OCI-M2 (cell line): ENCODE measurements around the gene SHISAL1.

Source experiments
- DNase-seq: peaks from one replicate; lab custom pipeline; 2025; ENCODE audit not compliant: unreplicated experiment; lab: John Stamatoyannopoulos, UW

Gene SHISAL1

DNA sequence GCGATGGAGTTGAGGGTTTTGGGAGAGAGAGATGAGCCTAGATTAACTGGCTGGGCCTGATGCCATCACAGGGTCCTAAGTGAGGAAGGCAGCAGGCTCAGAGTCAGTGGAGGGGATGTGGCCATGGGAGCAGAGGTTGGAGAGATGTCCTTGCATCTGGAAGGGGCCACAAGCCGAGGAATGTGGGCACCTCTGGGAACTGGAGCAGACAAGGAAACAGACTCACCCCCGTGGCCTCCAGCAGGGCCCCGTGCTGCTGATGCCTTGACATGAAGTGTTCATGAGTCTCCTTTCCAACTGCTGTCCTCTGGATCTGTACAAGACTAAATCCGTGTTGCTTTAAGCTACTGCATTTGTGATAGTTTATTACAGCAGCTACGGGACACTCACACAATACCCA lies 49.2 kb downstream of the SHISAL1 start:
- DNase-seq: no peak

DNA sequence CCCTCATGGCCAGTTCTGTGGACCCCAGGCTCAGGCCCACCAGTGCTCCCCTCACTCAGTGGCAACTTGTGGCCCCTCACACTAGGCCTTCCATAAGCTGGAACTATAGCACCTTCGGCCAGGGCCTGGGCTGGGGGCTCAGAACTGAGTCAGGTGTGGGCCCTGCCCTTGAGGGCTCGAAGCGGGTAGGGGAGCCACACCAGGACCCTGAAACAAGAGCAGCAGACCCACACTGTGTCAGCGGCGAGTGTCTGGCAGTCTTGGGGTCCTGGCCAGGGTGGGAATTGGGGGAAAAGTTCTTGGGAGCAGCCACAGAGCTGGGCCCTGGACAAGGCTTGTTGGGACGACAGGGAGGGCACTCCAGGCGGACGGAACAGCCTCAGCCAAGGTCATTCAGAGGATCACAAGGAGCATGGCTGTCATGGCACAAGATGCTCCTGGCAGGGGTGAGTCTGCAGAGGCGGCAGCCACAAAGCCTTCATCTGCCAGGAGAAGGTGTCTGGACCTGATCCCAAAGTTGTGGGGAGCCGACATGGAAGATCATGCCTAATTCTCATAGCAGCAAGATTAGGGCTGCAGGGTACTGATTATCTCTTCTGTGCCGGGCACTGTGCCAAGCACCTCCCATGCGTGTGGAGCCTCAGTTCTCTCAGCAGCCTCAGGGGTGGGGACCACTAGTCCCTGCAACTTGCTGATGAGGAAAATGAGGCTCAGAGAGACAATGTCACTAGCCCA lies 50.7 kb downstream of the SHISAL1 start:
- DNase-seq: no peak

DNA sequence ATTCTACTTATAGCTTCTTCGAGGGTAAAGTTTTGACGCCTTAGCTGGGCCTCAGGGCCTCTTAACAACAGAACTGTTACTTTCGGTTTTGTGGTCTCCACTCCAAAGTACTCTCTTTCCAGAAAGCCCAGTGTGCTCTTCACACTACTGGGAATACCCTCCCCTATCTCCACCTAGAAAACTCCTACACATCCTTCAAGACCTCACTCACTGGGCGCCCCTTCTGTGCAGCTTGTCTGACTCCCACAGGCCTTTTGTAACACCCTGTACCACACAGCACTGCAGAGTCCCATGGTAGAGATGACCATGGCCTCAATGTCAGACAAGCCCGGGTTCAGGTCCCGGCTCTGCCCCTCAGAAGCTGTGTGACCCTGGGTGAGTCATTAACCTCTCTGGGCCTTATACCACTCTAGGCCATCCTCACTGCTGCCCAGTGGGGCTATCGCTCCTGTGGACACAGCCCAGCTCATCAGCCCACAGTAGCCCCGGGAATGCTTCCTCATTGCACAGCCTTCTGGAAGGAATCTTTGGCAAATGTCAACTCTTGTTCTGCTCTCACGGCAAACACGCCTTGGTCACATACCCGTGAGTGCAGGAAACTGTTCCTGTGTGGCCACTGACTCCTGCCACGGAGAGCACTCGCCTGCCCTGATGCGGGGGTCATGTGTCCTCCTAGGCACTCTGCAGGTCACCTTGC lies 51.4 kb downstream of the SHISAL1 start:
- DNase-seq: no peak

DNA sequence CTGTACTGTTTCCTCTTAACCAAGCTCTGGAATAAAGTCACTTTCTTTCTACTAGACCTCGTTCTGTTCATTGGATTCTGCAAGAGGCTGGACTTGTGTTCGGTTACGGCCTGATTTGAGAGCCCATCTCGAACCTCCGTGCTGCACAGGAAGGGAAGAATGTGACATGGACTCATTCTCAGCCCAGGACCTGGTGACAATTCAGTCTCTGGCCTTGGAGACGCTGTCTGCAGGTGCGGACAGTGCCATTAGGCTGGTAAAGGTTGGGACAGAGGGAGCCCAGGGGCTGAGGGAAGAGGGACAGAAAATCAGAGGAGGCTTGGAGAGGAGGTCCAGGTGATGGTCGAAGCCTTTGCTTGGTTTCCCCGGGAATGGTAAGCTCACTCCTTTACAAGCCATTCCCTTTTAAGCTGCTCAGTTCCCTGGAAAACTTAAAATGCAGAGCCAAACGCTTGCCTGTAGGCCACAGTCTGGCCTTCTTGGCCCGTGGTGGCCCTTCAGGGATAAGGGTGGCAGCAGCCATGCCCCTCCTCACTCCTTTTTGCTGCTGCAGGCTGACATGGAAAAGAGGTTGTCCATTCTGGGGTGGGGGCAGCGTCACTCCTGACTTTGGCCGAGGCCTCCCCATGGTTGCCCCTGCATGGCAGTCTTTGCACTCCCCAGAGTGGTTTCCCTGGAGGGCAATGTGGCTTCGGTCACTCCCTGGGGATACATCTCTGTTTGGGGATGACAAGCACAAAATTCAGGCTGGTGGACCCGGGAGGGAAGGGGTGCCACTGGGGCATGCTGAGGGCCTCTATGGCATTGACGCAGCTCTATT lies 52.3 kb downstream of the SHISAL1 start:
- DNase-seq: no peak

DNA sequence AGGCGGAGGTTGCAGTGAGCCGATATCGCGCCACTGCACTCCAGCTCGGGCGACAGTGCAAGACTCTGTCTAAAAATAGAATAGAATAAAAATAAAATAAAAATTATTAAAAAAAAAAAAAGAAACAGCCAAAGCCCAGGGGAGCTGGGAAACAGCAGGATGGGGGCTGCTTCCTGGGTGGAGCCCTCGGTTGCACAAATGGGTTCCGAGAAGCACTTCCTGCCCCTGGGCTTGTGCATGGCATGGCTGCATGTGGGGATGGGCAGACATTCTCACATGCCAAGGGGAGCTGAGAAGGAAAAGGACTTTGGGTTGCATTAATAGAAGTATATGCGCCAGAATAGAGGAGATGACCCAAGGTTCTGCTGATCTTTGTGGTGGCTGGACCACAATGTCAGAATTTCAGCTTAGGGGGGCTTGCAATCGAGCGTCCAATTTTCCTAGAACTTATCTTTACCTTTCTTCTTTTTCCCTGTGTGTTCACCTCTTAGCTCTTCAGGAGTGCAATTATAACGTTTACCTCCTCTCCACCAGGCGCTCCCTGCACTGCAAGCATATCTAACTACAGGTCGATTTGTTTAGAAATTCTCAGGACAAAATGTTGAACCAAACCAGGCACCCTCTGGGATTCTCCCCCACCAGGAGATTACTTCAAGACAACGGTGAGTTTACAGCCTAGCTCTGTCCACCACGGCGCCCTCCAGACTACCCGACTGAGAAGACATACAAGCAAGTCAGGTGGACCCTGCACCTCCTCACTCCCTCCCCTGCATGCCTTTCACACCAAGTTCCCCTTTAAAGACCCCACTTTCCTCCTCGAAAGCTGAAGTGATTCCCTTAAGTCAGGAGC lies 53.2 kb downstream of the SHISAL1 start:
- DNase-seq: no peak

DNA sequence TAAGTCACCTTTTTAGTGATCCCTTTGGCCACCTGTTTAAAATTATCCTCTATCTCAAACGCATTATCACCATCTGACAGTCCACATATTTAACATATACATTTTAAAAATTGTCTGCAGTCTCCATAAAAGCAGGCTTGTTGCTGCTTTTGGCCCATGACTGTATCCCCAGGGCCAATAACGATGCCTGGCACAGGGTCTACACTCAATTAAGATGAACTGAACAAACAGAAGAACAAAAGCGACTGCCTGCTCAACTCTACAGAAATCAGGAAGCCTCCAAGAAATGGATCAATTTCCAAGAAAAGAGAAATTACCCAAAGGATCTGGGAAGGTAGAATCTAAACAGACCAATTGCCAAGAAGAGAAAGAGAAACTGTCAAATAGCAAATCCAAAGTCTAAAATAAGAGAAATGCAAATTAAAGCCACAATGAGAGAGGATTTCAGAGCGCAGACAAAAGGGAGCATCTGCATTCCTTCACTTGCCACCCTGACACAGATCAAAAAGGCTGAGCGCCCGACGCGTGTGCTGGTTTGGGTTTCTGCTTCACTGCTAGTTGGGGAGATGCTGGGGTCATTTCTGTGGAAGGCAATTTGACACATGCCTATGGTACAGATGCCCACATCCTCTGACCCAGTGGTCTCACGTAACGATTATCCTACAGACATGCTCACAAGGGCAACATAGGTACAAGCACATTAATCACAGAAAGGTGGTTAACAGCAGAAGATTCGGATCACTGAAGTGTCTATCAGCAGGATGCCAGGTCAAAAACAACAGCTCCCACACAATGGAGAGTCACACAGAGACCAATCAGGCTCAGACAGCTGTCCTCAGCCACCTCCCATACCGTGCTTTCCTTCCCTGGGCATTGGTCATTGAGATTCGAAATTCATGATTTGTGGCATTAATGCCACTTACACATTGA lies 55.9 kb downstream of the SHISAL1 start:
- DNase-seq: no peak

DNA sequence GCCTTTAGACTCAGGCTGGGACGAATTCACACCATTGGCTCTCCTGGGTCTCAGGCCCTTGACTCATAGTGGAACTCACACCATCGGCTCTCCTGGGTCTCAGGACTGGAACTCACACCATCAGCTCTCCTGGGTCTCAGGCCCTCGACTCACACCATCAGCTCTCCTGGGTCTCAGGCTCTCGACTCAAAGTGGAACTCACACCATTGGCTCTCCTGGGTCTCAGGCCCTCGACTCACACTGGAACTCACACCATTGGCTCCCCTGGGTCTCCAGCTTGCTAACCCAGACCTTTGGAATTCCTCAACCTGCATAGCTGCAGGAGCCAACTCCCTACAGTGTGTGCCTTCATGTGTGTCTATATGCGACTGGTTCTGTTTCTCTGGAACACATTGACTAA lies 56.7 kb downstream of the SHISAL1 start:
- no peak for DNase-seq

DNA sequence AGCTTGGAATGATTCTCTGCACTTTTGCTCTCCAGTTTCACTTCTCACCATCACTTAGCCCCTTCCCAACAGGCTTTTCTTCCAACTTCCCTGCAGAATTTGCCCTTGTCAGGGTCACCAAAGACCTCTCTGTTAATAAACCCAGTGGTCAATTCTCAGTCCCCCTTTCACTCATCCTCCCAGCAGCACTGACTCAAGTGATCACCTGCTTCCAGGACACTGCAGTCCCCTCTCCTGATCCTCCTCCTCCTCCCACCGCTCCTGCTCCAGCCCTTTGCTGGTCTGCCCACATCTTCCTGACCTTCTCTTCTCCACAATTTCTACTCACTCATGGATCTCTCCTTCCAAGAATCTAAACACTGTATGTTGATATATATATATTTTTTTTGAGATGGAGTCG lies 57.9 kb downstream of the SHISAL1 start:
- no peak for DNase-seq

DNA sequence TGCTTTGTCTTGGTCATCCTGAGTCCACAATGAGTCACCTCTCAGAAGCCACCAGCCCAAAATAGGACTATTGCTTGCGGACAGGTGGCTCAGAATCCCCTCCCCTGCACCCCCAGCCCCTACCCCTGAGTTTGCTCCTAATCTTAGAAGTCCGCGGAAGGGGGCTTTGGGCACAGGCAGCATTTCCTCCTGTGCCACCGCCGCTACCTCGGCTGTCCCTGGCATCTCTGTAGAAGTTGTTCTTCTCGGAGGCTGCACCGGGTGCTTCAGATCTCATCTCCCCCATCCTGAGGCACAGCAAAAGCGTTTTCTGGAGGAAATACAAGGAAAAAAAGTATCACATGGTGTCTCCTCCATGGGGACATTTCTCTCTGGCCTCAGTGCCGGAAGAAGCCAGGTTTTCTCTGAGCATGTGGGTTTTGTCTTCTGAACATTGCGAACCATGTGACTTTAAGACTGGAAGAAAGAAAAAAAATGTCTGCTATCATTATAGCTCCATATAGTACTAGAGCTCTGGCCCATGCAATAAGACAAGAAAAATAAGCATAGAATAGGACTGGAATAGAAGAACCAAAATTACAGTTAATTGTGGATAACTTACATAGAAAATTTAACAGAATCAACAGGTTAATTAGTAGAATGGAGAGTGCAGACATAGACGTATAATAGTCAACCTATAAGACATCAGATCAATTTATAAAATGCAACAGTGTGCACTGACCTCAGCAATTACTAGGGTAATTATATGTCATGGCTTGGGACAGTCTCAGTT lies 63.2 kb downstream of the SHISAL1 start:
- no peak for DNase-seq

DNA sequence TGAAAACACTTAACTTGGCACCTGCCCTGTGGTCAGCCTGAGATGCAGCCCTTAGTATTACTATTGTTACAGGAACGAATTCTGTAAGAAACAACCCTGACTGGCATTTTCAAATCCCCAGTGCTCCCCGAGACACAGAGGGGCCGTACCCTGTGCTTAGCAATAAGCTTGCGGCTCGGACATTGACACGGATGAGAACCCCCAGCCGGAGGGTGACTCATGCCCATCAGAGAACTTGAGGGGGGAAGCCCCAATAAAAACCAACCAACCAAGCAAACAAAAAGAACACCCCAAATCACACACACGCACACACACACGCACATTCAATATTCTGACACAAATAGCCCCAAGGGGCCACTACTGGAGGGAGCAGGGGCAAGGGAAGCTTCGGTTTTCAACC lies 63.8 kb downstream of the SHISAL1 start:
- no peak for DNase-seq

DNA sequence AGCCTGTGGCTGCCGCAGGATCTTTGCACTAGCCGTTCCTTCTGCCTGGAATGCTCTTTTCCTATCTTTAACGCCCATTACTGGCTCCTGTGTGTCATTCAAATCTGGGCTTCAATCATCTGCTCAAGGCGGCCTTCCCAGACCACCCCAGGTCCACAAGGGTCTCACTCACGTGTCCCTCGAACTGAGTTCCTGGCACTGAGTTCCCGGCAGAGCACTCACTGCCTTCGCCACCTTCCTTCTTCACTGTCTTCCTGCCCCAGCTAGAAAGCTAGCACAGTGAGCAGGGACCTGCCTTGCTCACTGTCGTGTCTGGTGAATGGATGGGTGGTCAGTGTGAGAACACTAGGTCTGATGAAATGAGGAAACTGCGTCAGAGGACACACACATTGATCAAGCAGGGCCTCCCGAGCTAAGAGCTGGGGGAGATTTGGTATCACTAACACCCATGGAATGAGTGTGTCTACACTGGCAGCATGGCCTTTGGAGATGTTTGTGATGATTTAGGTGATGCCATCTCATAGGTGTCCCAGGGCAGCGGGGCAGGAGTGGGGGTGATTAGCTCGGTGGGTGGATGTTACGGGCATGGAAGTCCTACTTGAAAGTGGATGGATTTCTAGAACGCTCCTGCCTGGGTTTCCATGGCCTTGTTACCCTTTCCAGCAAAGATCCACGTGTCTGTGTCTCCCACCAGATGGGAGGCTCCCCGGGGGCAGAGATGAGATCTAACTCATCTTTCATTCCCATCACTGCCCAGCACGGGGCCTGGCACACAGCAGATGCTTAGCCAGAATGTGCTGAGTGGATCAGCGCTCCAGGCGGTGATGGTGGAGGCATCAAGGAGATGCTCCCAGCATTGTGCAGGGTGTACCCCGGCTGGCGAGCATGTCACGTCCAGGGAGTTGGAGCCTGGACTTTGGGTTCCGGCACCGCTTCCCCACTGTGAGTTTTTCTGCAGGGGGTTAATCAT lies 64.5 kb downstream of the SHISAL1 start:
- DNase-seq: no peak

DNA sequence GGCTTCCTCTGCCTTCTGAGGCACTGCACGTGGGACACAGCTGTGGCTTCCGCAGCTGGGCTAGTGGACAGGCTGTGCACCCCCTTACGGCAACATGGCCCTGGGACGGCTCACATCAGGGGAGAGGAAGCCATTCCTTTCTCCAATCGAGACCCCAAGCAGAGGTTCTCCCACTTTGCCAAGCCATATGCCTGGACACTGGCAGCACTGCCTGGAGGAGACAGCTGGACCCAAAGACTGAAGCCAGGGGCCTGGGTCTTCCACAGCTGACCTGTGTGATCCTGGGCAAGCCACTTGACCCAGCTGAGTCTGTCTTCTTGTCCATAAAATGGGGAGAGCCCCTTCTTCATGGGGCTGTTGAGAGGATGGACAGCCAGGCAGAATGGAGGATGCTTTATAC lies 65.4 kb downstream of the SHISAL1 start:
- no peak for DNase-seq

DNA sequence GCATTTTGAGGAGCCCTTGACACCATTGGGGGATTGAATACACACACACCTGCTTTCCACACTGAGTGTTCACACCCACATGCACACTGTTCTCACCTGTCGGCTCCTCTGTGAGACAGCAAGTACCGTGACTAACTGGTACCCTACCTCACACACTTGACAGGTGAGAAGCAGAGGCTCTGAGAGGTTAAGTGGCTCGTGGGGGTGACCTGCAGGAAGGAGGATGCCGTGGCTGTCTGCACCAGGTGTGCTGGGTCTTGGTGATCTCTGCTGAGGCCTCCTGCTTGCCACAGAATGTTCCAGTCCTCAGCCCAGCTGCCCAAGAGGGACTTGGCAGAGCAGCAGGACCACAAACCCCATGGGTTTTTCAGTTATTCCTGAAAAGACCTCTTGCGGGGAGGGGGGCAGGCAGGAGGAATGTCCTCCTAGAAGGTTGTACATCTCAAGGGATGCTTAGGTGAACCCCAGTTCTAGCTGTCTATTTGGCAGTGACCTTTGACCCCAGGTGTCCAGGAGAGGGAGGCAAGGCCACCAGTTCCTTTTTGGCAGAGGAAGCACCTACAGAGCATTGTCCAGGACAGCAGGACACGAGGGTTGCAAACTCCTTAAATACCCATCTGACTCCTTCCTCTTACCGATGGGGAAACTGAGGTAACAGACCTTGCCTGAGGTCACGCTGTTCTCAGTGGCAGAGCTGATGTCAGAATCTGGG lies 66.0 kb downstream of the SHISAL1 start:
- DNase-seq: no peak

DNA sequence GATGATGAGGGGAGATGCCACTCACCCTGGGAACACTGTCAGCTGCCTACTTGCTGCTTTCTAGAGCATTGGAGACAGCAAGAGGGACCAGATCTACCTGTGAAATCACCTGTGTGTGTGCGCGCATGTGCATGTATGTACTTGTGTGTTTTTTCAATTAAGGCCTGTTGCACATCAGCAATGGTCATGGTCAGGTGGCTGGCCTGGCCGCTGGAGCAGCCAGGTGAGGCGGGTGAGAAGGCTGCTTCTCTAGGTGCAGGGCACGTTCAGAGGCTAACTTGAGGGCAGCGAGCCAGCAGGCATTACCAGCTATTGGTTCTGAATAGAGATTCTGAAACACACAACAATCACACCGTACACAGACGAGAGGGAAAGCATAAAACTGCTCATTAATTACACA lies 66.9 kb downstream of the SHISAL1 start:
- DNase-seq: no peak

DNA sequence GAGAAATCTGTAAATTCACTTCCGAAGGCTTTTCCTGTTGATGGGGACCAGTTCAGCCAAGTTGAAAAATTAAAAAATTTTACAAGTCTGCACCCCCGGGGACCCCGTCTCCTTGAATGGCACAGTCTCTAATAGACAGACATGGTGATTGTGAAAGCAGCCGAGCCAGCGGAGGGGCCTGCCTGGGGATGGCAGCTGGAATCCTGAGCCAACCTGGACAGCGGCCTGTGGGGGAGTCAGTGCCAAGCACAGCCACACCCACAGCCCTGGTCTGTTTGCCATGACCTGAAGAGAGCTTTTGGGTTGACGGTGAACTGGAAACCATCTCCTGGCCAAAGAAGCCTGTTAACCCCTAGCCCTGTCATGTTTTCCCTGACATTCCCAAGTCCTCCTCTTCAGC lies 67.3 kb downstream of the SHISAL1 start:
- no peak for DNase-seq

DNA sequence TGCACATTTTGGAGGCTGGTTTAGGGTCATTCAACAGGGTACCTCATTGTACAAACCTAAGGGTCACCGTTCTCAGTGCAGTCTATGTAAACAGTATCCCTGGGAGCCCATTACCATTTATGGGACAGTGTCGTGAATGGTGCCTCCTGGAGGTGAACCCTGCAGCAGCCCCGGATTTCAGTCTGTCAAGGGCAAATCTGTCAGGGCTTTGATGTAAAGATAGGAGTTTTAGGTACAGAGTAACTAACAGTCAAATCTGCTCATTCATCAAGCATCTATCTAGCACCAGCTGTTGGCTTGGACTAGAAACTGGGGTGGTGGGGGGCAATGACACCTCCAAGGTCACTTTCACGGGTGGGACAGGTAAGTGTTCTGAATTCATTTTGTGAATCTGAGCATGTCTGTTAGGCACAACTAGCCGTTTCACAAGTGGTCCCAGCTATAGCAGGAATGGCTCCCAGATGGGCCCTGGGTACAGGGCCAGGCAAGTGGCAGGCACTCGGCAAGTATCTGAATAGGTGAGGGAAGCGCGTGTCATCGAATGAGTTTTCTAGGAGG lies 68.4 kb downstream of the SHISAL1 start:
- no peak for DNase-seq

DNA sequence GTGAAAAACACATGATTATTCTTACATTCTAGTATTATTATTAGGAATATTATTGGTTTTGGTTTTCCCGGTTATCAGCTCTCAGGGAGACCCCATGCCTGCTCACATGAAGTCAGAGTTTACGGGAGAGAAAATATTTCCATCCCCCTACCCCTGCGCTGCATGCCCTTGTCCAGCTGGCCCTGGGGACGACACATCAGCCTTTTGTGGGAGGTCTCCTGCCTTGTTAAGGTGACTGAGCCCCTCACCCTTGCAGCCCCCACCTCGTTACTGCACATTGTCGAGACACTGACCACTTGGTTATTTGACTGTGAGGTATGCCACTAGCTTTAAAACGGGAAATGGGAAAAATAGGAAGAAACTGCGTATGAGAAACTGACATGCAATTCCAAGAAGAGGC lies 69.0 kb downstream of the SHISAL1 start:
- no peak for DNase-seq
